Esophagus mucosa (tissue), 1 donor: ENCODE data around the gene SNCG. TPM values are rescaled to one million over a fixed set of nuclear protein-coding genes. Genes with fewer than 3 reads are reported as not detected.
A peak's percentile ranks its signal among the peaks of the same experiment; 100 is the strongest.

Experiments used
- ATAC-seq: fragments of 200-7000 bp; cut with Tn5 transposase; one replicate; pipeline ENCODE4 v1.9.1; 2020
- total RNA-seq: library from RNA; stranded (reverse); gene quantifications from one replicate; pipeline ENCODE4 v1.2.4, GENCODE V29; 2023
- donor health status: DM: yes; HTN: yes; CAD: no.

SNCG gene
- total RNA-seq, 1 donor from 2014 or later: 8.2 TPM

DNA sequence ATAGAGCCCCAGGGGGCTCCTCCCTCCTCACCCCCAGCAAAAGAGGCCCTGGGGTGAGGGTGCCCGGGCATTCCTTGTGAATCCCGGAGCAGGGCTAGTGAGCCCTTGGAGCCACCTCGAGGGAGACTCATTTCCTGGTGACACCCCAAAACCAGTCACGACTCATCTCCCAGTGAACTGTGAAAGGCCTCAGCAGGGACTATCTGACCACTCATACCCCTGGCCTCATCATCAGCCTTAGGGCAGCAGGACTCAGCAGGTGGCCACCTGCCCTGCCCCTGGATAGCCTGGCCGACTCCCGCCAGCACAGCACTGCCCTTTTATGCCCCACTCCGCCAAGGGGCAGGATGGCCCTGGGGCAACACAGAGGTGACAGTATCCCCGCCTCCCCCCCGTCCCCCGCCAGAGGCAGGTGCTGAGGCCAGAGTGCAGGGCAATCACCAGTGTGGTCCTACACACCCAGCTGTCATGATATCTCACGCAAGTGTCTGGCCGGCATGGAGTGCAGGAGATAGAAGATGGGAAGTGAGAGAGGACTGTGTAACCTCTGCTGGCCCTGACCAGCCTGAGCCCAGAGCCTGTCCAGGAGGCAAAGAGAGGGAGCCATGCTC is 3.2 kb downstream of the SNCG start:
- ATAC-seq: peak; percentile 18

- no peak for ATAC-seq
These were observed 4.0 kb downstream of the SNCG start for GRCh38 chr10:86962136-86962980.

DNA sequence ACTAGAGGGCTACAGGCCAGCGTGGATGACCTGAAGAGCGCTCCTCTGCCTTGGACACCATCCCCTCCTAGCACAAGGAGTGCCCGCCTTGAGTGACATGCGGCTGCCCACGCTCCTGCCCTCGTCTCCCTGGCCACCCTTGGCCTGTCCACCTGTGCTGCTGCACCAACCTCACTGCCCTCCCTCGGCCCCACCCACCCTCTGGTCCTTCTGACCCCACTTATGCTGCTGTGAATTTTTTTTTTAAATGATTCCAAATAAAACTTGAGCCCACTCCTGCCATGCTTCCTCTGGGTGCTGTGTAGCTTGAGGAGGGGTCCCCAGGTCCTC is 4.5 kb downstream of the SNCG start:
- no peak for ATAC-seq

- ATAC-seq: no peak
These were observed 5.0 kb downstream of the SNCG start for GRCh38 chr10:86963341-86963919.

DNA sequence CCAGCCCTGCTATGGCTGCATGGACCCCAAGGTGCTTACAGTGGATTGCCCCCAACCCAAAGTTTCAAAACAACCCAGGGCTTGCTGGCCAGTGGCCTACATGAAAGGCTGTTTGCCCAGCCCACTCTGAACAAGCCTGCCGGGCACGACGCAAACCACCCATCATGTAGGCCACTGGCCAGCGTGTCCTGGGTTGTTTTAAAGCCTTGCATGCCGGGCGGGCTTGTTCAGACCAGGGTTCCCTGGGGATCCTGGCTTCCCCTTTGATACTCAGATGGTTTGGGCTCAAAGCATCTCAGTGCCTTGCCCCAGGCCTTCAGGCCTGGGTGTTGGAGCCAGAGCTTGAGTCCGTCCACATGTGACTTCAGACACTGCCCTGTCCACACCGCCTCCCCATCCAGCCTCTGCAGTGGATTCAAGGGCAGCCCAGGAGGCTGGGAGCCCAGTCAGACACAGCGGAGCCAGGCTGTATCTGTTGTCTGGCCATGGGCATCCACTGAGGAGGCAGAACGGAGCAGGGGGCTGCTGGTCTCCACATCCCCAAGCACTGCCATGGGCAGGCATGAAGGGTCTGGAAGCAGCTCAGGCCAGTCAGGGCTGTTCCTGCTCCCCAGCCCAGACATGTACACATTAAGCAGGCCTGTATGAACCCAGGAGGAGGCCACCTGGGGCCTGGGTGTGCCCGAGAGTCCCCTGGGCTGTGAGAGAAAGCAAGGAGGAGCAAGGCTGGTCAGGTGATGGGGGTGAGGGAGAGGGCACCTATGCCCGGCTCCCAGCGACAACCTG is 5.9 kb downstream of the SNCG start:
- ATAC-seq: peak; percentile 51

GRCh38 chr10:86964847-86965190 is 6.4 kb downstream of the SNCG start:
- ATAC-seq: no peak

DNA sequence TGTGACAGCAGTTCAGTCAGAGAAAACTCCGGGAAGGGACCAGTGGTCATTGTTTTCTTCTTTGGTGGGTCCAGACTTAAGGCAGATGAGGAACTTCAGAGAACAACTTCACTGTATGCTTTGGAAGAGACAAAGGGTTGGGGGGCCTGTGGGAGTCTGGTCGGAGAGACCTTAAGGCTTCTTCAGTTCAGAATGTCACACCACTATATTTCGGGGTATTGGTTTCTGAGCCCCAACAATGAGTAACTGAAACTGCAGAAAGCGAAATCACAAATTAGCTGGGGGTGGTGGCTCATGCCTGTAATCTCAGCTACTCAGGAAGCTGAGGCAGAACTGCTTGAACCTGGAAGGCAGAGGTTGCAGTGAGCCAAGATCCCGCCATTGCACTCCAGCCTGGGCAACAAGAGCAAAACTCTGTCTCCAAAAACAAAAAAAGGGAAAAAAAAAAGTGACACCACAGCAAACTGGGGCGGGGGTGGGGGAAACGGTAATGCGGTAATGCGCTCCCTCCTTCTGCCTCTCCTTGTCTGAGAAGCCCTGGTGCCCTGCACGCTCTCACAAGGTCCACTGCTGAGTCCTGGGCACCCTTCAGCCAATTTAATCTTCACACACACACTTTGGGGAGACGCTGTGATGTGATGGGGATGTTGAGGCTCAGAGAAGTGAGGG is 7.7 kb downstream of the SNCG start:
- no peak for ATAC-seq

DNA sequence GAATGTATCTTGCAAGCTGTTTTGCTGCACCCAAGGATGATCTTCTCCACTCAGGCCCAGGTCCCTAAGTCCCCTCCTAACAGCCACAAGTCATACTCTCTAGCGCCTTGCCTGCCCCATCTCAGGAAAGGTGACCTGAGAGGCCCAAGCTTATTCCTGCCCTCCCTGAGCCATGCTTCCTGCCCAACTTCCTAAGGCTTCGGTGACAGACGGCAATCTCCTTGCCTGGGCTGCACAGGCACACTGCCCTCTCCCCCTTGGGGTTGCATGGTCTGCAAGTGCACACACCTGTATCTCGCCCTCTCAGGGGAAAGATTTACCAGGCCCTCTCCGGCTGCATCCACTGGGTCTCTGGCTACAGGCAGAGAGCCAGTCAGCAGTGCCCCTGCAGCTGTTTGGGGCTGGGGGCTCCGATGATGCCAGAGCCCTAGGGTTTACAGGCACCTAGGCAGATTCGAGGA is 9.1 kb downstream of the SNCG start:
- no peak for ATAC-seq

GRCh38 chr10:86968271-86968993 is 10.0 kb downstream of the SNCG start, which contains the start of gene ADIRF:
Gene ADIRF, plus strand, starts transcription at chr10:86968482. Its CDS starts 63 bp downstream, at chr10:86968545.
- peak; percentile 28 for ATAC-seq

DNA sequence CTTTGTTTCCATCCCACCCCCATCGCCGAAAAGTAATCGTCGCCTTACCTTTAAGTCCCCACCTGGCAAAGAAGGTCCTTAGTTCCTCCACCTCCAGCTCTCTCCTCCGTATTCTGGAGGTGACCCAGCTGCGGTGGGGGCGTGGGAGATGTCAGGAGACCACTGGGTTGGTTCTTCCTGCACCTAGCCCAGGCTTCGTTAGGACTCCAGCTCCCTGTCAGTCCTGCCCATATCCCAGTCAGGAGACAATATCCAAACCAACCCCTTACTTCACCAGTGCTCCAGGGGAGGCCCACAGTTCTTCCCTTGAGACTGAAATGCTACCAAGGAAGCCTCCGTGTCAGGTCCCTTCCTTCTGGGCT is 10.6 kb downstream of the SNCG start:
- ATAC-seq: no peak

DNA sequence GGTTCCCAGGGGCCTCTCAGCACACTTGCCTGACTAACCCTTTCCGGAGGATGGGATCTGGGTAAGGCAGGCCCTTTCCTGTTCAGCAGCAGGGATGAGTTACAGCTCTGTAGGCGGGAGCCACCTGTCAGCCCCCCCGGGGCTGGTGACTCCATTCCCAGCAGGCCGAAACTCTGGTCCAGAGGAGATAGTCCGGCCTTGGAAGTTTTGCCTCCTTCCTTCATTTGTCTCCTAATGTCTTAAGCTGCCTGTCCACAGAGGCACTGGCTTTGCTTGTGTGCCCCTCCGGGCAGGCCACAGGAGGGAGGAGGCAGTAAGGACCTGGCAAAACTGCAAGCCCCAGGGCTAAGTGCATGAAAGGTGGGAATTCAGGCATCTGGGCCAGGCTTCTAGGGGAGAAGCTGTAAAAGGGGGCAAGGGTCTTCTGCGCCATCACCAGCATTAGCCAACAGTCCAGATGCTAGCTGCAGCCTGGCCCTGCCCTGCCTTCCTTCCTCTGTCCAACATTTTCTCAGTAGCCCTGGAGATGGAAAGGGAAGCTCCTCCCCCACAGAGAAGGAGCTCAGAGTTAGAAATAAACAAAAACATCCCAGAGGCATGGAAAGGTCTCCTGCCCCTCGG is 11.1 kb downstream of the SNCG start:
- ATAC-seq: peak; percentile 11

- peak; percentile 12 for ATAC-seq
These were observed 12.0 kb downstream of the SNCG start for GRCh38 chr10:86970162-86970981.

DNA sequence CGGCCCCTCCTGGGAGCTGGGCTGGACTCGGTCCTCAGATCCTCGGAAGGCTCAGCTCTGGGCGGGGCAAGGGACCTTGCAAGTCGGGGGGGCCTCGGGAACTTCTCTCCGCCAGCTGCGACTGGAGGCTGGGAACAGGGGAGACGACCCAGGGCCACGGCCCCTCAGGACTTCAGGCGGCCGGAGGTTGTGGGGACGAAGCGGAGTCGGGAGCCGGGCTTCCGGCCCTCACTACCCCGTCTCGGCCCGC is 12.5 kb downstream of the SNCG start:
- peak; percentile 2 for ATAC-seq

GRCh38 chr10:86971232-86971991 is 13.0 kb downstream of the SNCG start:
- ATAC-seq: peak; percentile 86

GRCh38 chr10:86972613-86973380 is 14.4 kb downstream of the SNCG start:
- ATAC-seq: no peak

DNA sequence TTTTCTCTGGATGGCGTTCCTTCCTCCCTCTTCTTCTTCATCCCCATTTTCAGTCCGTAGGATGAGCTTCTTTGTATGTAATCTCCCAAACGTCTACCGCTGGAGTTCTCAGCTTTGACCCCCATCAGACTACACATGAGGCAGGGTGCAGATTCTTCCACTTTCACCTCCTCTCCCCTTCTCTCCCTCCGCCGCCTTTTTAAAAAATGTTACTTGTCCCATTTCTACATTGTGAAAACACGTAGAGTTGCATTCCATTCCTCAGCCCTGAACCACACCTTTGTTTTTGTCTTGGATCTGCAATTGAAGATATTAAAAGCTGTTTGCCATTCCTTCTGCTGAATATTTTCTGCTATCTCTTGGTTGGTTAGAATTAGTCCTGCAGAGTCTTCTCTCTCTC is 16.1 kb downstream of the SNCG start:
- no peak for ATAC-seq

- no peak for ATAC-seq
These were observed 18.1 kb downstream of the SNCG start for GRCh38 chr10:86976362-86977056.

GRCh38 chr10:86978457-86978856 is 20.1 kb downstream of the SNCG start:
- ATAC-seq: peak; percentile 50
